ENCODE data around the gene ATP1B2.
A peak's percentile ranks its signal among the peaks of the same experiment; 100 is the strongest.
"Not testable (repeated sequence)": the region's sequence is repeated elsewhere in the genome, so short reads cannot be mapped to it uniquely, and the experiment has no call there.

The ATP1B2 gene, protein sequence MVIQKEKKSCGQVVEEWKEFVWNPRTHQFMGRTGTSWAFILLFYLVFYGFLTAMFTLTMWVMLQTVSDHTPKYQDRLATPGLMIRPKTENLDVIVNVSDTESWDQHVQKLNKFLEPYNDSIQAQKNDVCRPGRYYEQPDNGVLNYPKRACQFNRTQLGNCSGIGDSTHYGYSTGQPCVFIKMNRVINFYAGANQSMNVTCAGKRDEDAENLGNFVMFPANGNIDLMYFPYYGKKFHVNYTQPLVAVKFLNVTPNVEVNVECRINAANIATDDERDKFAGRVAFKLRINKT

GRCh38 chr17:7650509-7651096 lies at the start of gene ATP1B2:
Gene ATP1B2, plus strand, starts transcription at chr17:7650926. Its CDS starts 593 bp downstream, at chr17:7651519.
- peak; percentile 65 to 68 for DNase-seq

GRCh38 chr17:7606280-7606679 lies 44.4 kb upstream of the ATP1B2 start:
- no peak for DNase-seq

DNA sequence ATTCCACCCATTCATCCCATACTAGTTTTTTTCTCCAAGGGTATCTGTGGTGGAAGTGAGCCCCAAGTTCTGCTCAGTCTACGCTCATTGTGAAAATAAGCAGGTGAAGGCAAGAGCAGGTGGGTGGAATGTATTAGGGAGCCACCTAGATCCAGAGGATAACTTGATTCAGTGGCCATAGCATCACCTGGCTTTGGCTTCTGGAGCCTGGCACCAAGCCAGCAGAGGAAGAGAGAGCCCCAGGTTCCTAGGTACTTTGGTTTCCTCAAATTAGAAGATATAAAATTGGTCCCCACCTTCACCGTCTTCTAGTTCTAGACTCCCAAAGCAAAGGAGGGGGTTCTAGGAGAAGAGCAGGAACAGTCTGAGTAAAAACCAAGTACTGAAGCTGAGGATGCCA lies 40.1 kb upstream of the ATP1B2 start:
- no peak for DNase-seq

DNA sequence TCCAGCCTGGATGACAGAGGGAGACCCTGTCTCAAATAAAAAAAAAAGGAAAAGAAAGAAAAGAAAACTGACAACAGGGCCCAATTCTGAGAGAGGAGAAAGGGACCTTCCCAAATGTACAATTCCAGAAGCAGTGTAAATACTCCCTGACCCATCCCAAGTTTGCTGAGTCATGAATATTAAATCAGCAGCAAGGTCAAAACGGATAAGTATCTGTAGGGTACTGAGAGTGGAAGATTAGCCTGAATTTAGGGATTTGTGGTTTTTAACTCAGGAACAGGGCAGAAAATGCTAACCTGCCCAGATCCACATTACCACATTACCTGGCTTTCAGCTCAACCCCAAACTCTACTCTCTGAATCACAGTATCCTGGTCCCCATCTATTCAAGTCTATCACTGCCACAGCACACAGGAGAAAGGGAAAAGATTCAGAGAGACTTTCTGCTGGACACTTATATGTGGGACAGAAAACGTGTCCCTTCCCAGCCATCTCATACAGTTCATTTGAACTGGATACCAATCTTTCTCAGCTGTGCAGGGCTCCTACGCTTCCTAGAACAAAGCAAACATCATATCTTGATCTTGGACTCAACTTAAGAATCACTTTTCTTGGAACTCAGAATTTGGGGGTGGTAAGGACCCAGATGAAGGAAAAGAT lies 39.0 kb upstream of the ATP1B2 start:
- DNase-seq = no peak

GRCh38 chr17:7612294-7612640 lies 38.5 kb upstream of the ATP1B2 start:
- no peak for DNase-seq

- no peak for DNase-seq
Measured at GRCh38 chr17:7613769-7614424, 36.8 kb upstream of the ATP1B2 start.

GRCh38 chr17:7614425-7615264 lies 36.1 kb upstream of the ATP1B2 start, which contains the start of gene FXR2:
Gene FXR2, minus strand, starts transcription at chr17:7614897. Its CDS starts 365 bp downstream, at chr17:7614532.
- DNase-seq = peak; percentile 96 to 98

DNA sequence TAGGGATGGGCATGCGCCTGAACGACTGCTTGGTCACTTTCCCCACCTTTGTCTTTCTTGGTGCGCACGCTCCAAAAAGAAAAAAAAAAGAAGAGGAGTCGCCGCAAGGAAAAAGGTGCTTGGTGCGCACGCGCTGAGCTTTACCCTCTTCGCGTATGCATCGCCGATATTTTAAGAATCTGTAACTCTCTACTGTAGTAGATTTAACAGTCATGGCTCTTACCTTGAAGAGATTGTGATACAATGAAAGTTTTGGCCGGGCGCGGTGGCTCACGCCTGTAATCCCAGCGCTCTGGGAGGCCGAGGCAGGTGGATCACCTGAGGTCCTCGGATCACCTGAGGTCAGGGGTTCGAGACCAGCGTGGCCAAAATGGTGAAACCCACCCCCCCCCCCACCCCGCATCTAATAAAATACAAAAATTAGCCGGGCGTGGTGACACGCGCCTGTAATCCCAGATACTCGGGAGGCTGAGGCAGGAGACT lies 35.4 kb upstream of the ATP1B2 start:
- DNase-seq = no peak

DNA sequence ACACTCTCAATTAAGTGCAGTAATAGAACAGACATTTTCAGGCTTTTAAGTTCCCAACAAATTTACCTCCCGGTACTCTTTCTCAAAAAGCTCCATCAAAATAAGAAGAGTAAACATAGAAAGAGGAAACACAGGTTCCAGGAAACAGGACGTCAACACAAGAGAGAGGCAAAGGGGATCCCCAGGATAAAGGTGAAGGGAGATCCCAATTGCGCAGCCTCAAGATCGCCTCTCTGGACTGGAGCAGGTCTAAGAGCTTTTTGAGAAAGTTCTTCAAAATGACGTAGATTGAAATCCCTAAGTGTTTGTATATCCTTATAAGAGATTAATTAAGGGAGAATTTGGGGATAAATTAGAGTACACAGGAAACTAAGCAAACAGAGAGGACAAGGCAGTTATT lies 32.1 kb upstream of the ATP1B2 start:
- DNase-seq = no peak

DNA sequence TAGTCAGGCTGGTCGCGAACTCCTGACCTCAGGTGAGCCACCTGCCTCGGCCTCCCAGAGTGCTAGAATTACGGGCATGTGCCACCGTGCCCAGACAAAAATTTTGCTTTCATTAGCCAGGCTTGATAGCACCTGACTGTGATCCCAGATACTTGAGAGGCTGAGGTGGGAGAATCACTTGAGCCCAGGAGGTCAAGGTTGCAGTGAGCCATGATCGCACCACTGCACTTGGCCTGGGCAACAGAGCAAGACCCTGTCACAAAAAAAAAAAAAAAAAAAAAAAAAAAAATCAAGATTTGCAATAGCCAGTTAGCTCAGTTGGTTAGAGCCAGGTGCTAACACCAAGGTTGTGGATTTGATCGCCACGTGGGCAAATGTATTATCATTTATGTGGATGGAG lies 29.9 kb upstream of the ATP1B2 start:
- no peak for DNase-seq

GRCh38 chr17:7623661-7624060 lies 27.1 kb upstream of the ATP1B2 start:
- no peak for DNase-seq

DNA sequence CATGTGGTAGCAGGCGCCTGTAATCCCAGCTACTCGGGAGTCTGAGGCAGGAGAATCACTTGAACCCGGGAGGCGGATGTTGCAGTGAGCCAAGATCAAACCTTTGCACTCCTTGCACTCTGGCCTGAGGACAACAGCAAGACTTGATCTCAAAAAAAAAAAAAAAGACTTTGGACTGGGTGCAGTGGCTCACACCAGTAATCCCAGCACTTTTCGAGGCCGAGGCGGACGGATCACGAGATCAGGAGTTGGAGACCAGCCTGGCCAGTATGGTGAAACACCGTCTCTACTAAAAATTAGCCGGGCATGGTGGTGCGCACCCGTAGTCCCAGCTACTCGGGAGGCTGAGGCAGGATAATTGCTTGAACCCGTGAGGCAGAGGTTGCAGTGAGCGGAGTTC lies 25.0 kb upstream of the ATP1B2 start:
- DNase-seq = not testable (repeated sequence)

DNA sequence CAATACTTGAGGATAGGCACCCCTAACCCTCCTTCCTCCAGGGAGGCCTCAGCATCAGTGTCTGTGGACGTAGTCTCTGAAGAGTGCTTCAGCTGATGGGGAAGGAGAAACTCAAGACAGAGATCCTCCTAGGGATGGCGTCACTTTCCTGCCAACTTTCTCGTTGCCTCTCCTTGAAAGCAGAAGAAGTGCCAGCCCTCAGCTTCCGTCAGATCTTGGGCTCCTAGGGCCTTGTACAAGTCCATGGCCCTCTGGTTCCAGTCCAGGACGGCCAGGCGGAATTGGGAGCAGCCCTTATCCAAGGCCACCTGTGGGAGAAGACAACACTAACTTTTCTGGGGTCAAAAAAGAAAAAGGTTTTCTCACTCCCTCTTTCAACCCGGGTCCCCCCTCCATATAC lies 24.4 kb upstream of the ATP1B2 start:
- DNase-seq = no peak

DNA sequence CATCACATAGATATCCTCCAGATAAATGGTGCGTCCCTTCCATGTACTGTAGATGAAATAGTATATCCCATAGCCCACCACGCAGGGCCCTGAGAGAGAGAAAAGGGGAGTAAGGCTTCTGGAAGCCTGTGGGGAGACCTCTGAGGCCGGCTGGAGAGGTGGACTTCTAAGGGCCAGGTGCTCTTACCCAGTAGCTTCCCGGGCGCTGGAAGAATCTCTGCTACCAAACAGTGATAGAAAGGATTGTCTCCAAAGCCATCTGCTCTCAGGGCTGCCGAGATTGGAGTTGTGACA lies 23.8 kb upstream of the ATP1B2 start:
- no peak for DNase-seq

- peak; percentile 82 to 85 for DNase-seq
Measured at GRCh38 chr17:7627250-7628121, 23.2 kb upstream of the ATP1B2 start, which contains the start of gene SAT2. Gene SAT2, minus strand, starts transcription at chr17:7627821. Its CDS starts 186 bp downstream, at chr17:7627635.

DNA sequence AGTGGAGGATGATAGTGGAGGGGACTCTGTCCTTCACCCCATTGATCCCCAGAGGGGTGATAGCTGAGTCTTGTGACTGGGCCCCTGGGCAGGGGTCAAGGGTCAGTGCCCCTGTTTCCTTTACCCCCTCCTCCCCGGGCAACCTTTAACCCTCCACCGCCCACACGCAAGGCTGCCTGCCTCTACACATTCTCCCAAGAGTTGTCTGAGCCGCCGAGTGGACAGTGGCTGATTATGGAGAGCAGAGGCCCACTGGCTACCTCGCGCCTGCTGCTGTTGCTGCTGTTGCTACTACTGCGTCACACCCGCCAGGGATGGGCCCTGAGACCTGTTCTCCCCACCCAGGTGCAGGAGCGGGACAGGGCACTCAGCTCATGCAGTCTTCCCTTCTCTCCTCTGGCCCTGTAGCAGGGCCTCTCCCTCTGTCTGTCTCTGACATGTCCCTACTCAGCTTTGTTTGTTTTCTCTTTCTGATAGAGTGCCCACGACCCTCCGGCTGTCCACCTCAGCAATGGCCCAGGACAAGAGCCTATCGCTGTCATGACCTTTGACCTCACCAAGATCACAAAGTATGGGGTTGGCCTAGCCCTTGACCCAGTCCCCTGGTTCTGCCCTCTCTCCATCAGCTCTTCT lies 20.7 kb upstream of the ATP1B2 start, which contains the start of gene SHBG:
Gene SHBG (plus strand): TSS at position 197 of the 633 bp plus-strand sequence. CDS start 38 bp downstream, at position 235.
- no peak for DNase-seq

DNA sequence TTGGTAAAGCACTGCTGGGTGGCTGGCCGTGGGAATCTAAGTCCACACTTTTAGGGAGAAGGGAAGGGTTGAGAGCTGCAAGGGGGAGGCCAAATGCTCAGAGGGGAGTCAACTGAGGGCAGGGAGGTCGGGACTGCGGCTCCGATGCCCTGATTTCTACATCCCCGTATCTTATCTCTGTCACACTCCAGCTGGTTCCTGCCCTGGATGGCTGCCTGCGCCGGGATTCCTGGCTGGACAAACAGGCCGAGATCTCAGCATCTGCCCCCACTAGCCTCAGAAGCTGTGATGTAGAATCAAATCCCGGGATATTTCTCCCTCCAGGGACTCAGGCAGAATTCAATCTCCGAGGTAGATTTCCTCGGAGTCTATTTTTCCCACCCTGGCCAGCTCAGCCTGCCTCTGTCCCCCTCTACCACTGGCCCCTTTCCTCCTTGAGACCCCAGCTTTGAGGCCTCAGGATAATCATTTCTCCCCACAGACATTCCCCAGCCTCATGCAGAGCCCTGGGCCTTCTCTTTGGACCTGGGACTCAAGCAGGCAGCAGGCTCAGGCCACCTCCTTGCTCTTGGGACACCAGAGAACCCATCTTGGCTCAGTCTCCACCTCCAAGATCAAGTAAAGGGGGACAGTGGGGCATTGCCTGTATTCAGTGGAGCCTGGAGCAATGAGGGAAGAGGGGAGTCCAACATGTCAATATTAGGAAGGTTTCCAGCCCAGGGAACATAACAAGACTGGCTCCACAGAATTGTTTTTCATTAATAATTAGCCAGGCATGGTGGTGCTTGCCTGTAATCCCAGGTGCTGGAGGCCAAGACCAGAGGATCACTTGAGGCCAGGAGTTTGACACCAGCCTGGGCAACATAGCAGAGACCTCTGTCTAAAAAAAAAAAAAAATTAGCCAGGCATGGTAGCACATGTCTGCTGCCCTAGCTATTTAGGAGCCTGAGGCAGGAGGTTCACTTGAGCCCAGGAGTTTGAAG lies 19.0 kb upstream of the ATP1B2 start:
- DNase-seq = no peak

- no peak for DNase-seq
Measured at GRCh38 chr17:7632492-7632894, 18.2 kb upstream of the ATP1B2 start.

DNA sequence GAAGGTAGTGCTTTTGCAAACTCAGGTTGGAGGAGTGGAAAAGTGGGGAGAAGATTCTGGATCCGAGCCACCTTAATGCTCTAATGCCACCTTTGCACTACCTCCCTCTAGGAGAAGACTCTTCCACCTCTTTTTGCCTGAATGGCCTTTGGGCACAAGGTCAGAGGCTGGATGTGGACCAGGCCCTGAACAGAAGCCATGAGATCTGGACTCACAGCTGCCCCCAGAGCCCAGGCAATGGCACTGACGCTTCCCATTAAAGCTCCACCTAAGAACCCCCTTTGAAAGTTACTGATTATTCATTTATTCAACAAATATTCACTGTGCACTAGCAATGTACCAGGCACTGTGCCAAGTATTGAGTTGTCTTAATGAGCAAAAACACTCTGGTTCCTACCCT lies 17.6 kb upstream of the ATP1B2 start:
- no peak for DNase-seq

- DNase-seq = no peak
Measured at GRCh38 chr17:7634384-7634783, 16.3 kb upstream of the ATP1B2 start.

Measured in activated CD4-positive, alpha-beta T cell treated with anti-CD3 and anti-CD28 coated beads, Interleukin-2, amount 50 U/mL, for 4 hours (primary cell).